DND-41 (cell line): ENCODE data around the gene HDAC4.

ENCODE experiments used
- CTCF ChIP-seq: IDR thresholded peaks from 2 replicates; pipeline ENCODE4 v1.5.1; 2012; ENCODE audit warnings: borderline replicate concordance, low read length, moderate library complexity, mild to moderate bottlenecking; ENCODE audit not compliant: poor library complexity, severe bottlenecking; ENCODE audit errors: extremely low read depth
- EZH2 ChIP-seq: IDR thresholded peaks from 3 replicates; pipeline ENCODE4 v1.6.1; 2012; ENCODE audit warnings: borderline replicate concordance, low read depth, mild to moderate bottlenecking, moderate library complexity, low read length, inconsistent platforms; ENCODE audit not compliant: severe bottlenecking

DNA sequence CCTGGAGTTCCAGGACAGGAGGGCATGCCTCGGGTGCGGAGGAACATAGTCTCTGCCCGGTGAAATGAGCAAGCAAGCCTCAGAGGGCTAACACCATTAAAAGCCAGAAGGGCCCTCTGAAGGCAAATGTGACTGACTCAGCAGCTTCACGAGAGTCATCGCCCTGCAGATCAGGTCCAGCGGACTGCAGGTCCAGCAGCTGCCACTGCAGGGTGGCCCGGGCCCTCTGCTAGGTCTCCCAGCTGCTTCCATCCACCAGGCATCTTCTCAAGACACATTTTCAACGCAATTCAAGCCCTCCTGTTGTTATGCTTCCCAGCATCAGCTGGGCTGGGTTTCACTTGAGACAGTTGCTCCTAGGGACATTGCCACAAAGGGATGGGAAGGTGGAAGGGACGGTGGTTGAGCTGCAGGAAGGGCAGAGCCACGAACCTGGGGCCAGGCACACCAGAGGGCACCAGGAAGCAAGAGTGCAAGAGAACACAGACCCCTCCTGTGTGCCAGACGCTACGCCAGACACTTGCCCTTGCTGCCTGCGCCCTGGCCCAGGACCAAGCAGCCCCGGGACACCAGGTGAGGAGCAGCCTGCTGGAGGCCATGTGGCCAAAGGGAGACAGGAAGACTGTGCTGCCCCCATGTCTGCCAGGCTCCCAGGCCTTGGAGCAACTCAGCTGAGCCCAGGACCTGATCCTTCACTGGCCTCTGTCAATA lies 173.0 kb downstream of the HDAC4 start:
- TF ChIP-seq CTCF (no peak), EZH2 (no peak)
